HepG2 (cell line): Measurements from ENCODE around the gene TRABD.

Experiments used
- CTCF ChIP-seq: sonication (generic); formaldehyde crosslinking; IDR thresholded peaks from 2 replicates; pipeline ENCODE4 v1.5.0; 2020; ENCODE audit warnings: mild to moderate bottlenecking, missing genetic modification reagents, moderate library complexity
- MAFK ChIP-seq, 2 experiments: IDR thresholded peaks in 1 of 2; conservative IDR thresholded peaks in 1 of 2; 2 replicates each; pipeline ENCODE4 v1.6.1; 2011; ENCODE audit warnings: improper control_type of control experiment in 2 of 2, low read length in 2 of 2
- NR2F1 ChIP-seq, 2 experiments: fragments of 450-650 bp in 1 of 2; formaldehyde crosslinking in 1 of 2; IDR thresholded peaks; 2 replicates each; pipeline versions ENCODE4 v1.5.0 to v1.6.1; 2016 to 2020; ENCODE audit warnings: mild to moderate bottlenecking in 1 of 2, missing compliant biosample characterization in 1 of 2, missing genetic modification reagents in 1 of 2, moderate library complexity in 1 of 2
- PATZ1 ChIP-seq: sonication (generic); formaldehyde crosslinking; IDR thresholded peaks from 2 replicates; pipeline ENCODE4 v1.4.0; 2020; ENCODE audit warnings: missing genetic modification reagents
- PHF8 ChIP-seq: sonication (generic); formaldehyde crosslinking; IDR thresholded peaks from 2 replicates; pipeline ENCODE4 v1.5.0; 2020; ENCODE audit warnings: missing genetic modification reagents
- POLR2A ChIP-seq, 2 experiments: IDR thresholded peaks; 2 replicates each; pipeline ENCODE4 v1.6.1; 2011; ENCODE audit warnings: low read depth in 2 of 2, low read length in 2 of 2, mild to moderate bottlenecking in 1 of 2, moderate library complexity in 1 of 2; ENCODE audit not compliant: insufficient read depth in 1 of 2
- RXRA ChIP-seq: sonication (generic); formaldehyde crosslinking; IDR thresholded peaks from 2 replicates; pipeline ENCODE4 v1.5.1; 2020; ENCODE audit warnings: missing genetic modification reagents
- ZFX ChIP-seq: sonication (generic); formaldehyde crosslinking; IDR thresholded peaks from 2 replicates; pipeline ENCODE4 v1.4.0; 2020; ENCODE audit warnings: mild to moderate bottlenecking, low read depth, missing genetic modification reagents, moderate library complexity
- ZNF441 ChIP-seq: sonication (generic); formaldehyde crosslinking; IDR thresholded peaks from 2 replicates; pipeline ENCODE4 v1.7.0; 2021; ENCODE audit warnings: missing genetic modification reagents, borderline replicate concordance
- ZNF580 ChIP-seq: IDR thresholded peaks from 2 replicates; pipeline ENCODE4 v1.6.1; 2016; ENCODE audit warnings: low read depth, borderline replicate concordance
- ZNF776 ChIP-seq: sonication (generic); formaldehyde crosslinking; IDR thresholded peaks from 2 replicates; pipeline ENCODE4 v1.4.0; 2020; ENCODE audit warnings: mild to moderate bottlenecking, missing genetic modification reagents
- ZSCAN29 ChIP-seq: sonication (generic); formaldehyde crosslinking; conservative IDR thresholded peaks from 2 replicates; pipeline ENCODE4 v1.4.0; 2020; ENCODE audit warnings: mild to moderate bottlenecking, missing genetic modification reagents
- TF ChIP-seq, protein P1 (sequence below): sonication (generic); formaldehyde crosslinking; IDR thresholded peaks from 2 replicates; pipeline ENCODE4 v1.4.0; 2020; ENCODE audit warnings: low read depth, missing genetic modification reagents

GRCh38 chr22:50171319-50171964 is 14.3 kb upstream of the TRABD start:
- TF ChIP-seq ZNF776 (CRISPR knock-in tag) = no peak
- TF ChIP-seq ZNF441 (CRISPR knock-in tag) = no peak
- TF ChIP-seq CTCF (CRISPR knock-in tag) = no peak
- no peak for TF ChIP-seq NR2F1 (CRISPR knock-in tag; IDR thresholded peaks at IDR 0.05)
- TF ChIP-seq PATZ1 (CRISPR knock-in tag) = 0 out of 2 replicates have a peak, but pooled peaks have one; percentile 15
- no peak for TF ChIP-seq RXRA (CRISPR knock-in tag)
- no peak for TF ChIP-seq MAFK (conservative IDR thresholded peaks at IDR 0.05 in 1 of 2, IDR thresholded peaks at IDR 0.05 in 1 of 2; ENCODE audit: low read length in 2 of 2)
- TF ChIP-seq PHF8 (CRISPR knock-in tag) = no peak
- no peak for TF ChIP-seq ZFX (CRISPR knock-in tag)
- TF ChIP-seq, protein P1, sequence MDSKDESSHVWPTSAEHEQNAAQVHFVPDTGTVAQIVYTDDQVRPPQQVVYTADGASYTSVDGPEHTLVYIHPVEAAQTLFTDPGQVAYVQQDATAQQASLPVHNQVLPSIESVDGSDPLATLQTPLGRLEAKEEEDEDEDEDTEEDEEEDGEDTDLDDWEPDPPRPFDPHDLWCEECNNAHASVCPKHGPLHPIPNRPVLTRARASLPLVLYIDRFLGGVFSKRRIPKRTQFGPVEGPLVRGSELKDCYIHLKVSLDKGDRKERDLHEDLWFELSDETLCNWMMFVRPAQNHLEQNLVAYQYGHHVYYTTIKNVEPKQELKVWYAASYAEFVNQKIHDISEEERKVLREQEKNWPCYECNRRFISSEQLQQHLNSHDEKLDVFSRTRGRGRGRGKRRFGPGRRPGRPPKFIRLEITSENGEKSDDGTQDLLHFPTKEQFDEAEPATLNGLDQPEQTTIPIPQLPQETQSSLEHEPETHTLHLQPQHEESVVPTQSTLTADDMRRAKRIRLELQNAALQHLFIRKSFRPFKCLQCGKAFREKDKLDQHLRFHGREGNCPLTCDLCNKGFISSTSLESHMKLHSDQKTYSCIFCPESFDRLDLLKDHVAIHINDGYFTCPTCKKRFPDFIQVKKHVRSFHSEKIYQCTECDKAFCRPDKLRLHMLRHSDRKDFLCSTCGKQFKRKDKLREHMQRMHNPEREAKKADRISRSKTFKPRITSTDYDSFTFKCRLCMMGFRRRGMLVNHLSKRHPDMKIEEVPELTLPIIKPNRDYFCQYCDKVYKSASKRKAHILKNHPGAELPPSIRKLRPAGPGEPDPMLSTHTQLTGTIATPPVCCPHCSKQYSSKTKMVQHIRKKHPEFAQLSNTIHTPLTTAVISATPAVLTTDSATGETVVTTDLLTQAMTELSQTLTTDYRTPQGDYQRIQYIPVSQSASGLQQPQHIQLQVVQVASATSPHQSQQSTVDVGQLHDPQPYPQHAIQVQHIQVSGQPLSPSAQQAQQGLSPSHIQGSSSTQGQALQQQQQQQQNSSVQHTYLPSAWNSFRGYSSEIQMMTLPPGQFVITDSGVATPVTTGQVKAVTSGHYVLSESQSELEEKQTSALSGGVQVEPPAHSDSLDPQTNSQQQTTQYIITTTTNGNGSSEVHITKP = no peak
- TF ChIP-seq ZSCAN29 = no peak
- no peak for TF ChIP-seq ZNF580 (CRISPR knock-in tag)
- TF ChIP-seq POLR2A (IDR thresholded peaks at IDR 0.05; ENCODE audit: insufficient read depth in 1 of 2, low read depth in 2 of 2, low read length in 2 of 2) = no peak
